Aorta (tissue), 5 donors: ENCODE results near the gene NPL. TPM values are rescaled to one million over a fixed set of nuclear protein-coding genes. Genes with fewer than 3 reads are reported as not detected.

Source experiments
- ATAC-seq: fragments of 200-7000 bp; cut with Tn5 transposase; one replicate; pipeline ENCODE4 v1.9.1; 2022; ENCODE audit warnings: moderate library complexity; ENCODE audit not compliant: low FRiP score
- DNase-seq, 2 donors: peaks; one replicate each; pipeline ENCODE4 v3.0.0-alpha.2; 2020
- H3K27ac ChIP-seq, 2 donors: one replicate each; pipeline ENCODE4 v1.5.1; 2013; ENCODE audit warnings: low read length in 2 of 2, mild to moderate bottlenecking in 2 of 2, moderate library complexity in 2 of 2, control low read depth in 1 of 2, inconsistent platforms in 1 of 2, low read depth in 1 of 2
- H3K27me3 ChIP-seq, 2 donors: one replicate each; pipeline ENCODE4 v1.6.1; 2013; ENCODE audit warnings: control low read depth in 1 of 2, low read length in 1 of 2, mild to moderate bottlenecking in 1 of 2, moderate library complexity in 1 of 2; ENCODE audit not compliant: insufficient read depth in 2 of 2, control insufficient read depth in 1 of 2
- H3K36me3 ChIP-seq, 2 donors: one replicate each; pipeline ENCODE4 v1.6.1; 2013; ENCODE audit warnings: control low read depth in 1 of 2, low read length in 1 of 2, mild to moderate bottlenecking in 1 of 2; ENCODE audit not compliant: insufficient read depth in 2 of 2, control insufficient read depth in 1 of 2
- H3K4me1 ChIP-seq, 2 donors: one replicate each; pipeline ENCODE4 v1.6.1; 2013; ENCODE audit warnings: low read length in 2 of 2, control low read depth in 1 of 2, mild to moderate bottlenecking in 1 of 2, moderate library complexity in 1 of 2; ENCODE audit not compliant: insufficient read depth in 2 of 2, control insufficient read depth in 1 of 2
- H3K4me3 ChIP-seq, 2 donors: one replicate each; pipeline ENCODE4 v1.5.1; 2013; ENCODE audit warnings: low read length in 2 of 2, control low read depth in 1 of 2, mild to moderate bottlenecking in 1 of 2
- H3K9me3 ChIP-seq: one replicate; pipeline ENCODE4 v1.6.1; 2013; ENCODE audit warnings: mild to moderate bottlenecking, low read length; ENCODE audit not compliant: control insufficient read depth
- WGBS, 2 donors: extraction: QIAGEN DNeasy Blood & Tissue Kit; methylation state at CpG; one replicate each; pipeline ENCODE4 v1.1.7; 2013; 5-methylcytosine and 5-hydroxymethylcytosine counted together
- intact Hi-C, 2 donors: fragments of 100-400 bp; cut with DNase I; formaldehyde crosslinking; loops; one replicate each; pipeline versions ENCODE4 v1.14.2 to v1.15.0; 2022
- long read RNA-seq, 2 donors: library from polyadenylated mRNA; unstranded; transcript quantifications; one replicate each; pipeline ENCODE4 v2.0.0, GENCODE V29; 2020 to 2021
- polyA plus RNA-seq, 2 donors: library from polyadenylated mRNA; stranded (reverse); fragments of 200-250 nt; gene quantifications; one replicate each; pipeline ENCODE4 v1.2.3, GENCODE V29; 2013
- total RNA-seq, 2 donors: library from RNA; stranded (reverse); fragmentation: NEBNext Ultra II Directional; extraction: Animal tissue kit (Norgen Biotek cat#: 25700); gene quantifications; one replicate each; pipeline ENCODE4 v1.2.1, GENCODE V29; 2021
- donor health status: healthy with polysubstance abuse.
- donor health status: Bipolar disorder and iron deficiency.
- donor health status: DM: no; HTN: no; CAD: no.
- donor health status: DM: no; HTN: no; CAD: no.
- donor health status: DM: yes; HTN: yes; CAD: no.

Gene NPL
- total RNA-seq (10 to 100 TPM; 16.1 to 36.6 TPM), polyA plus RNA-seq (10 to 100 TPM in 1 of 2 donors, 1 to 10 TPM in 1; 4.8 to 14.8 TPM)
- long read RNA-seq, donor 1, partial matches to known transcripts, result 3 of 57 reads
- long read RNA-seq, donor 1, other reads (novel, unspliced or antisense), result 52 of 57 reads
- long read RNA-seq, donor 2, partial matches to known transcripts, result 3 of 30 reads
- long read RNA-seq, donor 2, other reads (novel, unspliced or antisense), result 27 of 30 reads

- peak; percentile 97 for ATAC-seq
- no peaks in the 10 kb centered on the region for H3K27me3 ChIP-seq
- H3K4me1 ChIP-seq, result no peaks in the 10 kb centered on the region
- intact Hi-C loops, result loop anchor here (5.0 to 10.0 kb wide), 3 partner anchors 115 to 705 kb away; no protein-coding TSS in a partner anchor
- no peaks in the 10 kb centered on the region for H3K36me3 ChIP-seq
- peak within 1 kb of the TSS; percentile 49 to 59 for H3K4me3 ChIP-seq
- 1% methylated on average over 88 to 93 of the region's 93 CpGs for WGBS, 2 donors
- H3K9me3 ChIP-seq, result no peaks in the 10 kb centered on the region
- peak; percentile 92 to 95 for DNase-seq
- no peak within 1 kb of the TSS for H3K27ac ChIP-seq
Observed at GRCh38 chr1:182789138-182790076, at the start of gene NPL. TSS of gene NPL (plus strand) at chr1:182789773. CDS start at chr1:182794372, 4,599 bp downstream.

GRCh38 chr1:182740120-182740519 lies 49.5 kb upstream of the NPL start:
- no peaks in the 10 kb centered on the region for H3K4me1 ChIP-seq
- DNase-seq, result no peak
- intact Hi-C loops, result no loop called here
- peaks cover 4% of the 10 kb centered on the region for H3K9me3 ChIP-seq
- no peak overlapping the region for H3K27ac ChIP-seq
- no peaks in the 10 kb centered on the region for H3K36me3 ChIP-seq
- H3K4me3 ChIP-seq, result no peak overlapping the region
- ATAC-seq, result no peak
- H3K27me3 ChIP-seq, result no peaks in the 10 kb centered on the region
- 96% methylated on average over 1 of the region's 1 CpG for WGBS, 2 donors

DNA sequence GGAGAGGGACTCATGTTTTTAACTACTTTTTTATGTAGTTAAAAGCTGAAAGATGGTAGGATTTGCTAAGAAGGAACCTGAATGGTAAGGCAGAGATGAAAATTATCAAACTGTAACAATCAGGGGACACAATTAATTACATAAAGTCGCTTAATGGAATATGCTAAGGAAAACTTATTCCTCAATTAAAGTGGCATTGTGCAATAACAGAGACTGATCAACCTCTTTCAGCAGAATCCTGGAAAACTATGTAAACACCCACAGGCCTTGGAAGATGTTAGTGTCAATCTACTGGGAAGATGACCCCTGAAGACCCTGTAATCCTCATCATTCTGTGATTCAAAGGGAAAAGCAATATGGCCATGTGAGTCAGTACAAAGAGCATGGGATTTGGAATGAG lies 46.8 kb upstream of the NPL start:
- intact Hi-C loops, result no loop called here
- 99 to 100% methylated on average over 1 of the region's 1 CpG for WGBS, 2 donors

DNA sequence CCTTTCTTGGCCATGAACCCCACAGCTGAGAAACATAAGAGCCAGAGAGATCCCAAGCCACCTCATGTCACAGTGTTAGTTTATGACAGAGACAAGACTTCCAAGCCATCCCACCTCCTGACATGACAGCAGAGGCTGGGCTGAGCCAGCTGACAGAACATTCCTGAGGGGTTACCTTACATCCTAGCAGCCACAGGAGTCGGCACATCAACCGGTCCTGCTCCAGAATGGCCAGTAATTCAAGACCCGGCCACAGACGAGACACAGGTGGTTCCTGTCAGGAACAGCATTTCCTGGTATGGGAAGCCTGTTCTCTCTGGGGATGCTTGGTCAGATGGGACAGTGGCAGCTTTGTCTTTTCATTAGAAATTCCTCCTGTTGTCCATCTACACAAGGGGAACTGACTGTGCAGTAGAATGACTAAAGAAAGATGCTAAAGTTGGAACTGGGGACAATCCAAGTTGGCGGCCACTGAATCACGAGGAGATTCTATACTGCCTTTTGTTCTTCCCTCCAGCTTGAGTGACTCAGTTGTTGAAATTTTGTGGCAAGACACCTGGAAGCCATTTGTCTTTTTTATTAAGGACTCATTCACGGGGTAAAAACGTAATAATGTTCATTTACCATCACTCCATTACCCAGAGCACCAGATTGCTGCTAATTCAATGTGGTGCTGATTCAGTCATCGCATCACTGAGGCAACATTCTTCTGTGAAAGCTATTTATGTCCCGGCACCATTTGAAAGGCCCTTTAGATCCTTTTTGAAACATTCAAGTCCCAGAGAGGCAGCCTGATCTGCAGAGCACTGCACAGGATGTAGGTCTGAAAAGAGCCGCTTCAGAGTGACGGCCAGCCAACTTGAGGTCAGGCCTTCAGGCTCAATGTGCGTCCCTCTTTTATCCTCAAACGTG lies 37.2 kb upstream of the NPL start:
- no peak overlapping the region for H3K27ac ChIP-seq
- intact Hi-C loops, result no loop called here
- H3K36me3 ChIP-seq, result no peaks in the 10 kb centered on the region
- H3K4me3 ChIP-seq, result no peak overlapping the region
- H3K9me3 ChIP-seq, result no peaks in the 10 kb centered on the region
- peaks cover 0 to 3% of the 10 kb centered on the region in 2 donors for H3K27me3 ChIP-seq
- 77 to 78% methylated on average over 14 of the region's 14 CpGs for WGBS, 2 donors
- DNase-seq (no peak), ATAC-seq (no peak)
- no peaks in the 10 kb centered on the region for H3K4me1 ChIP-seq

More for the DNA sequence above, 46.8 kb upstream of the NPL start:
- H3K4me3 ChIP-seq, result no peak overlapping the region
- no peak overlapping the region for H3K27ac ChIP-seq
- H3K27me3 ChIP-seq, result peaks cover 0 to 3% of the 10 kb centered on the region in 2 donors
- H3K36me3 ChIP-seq, result no peaks in the 10 kb centered on the region
- no peaks in the 10 kb centered on the region for H3K4me1 ChIP-seq
- DNase-seq (no peak), ATAC-seq (no peak)
- no peaks in the 10 kb centered on the region for H3K9me3 ChIP-seq

- H3K27me3 ChIP-seq, result no peaks in the 10 kb centered on the region
- H3K4me1 ChIP-seq, result no peaks in the 10 kb centered on the region
- no peaks in the 10 kb centered on the region for H3K9me3 ChIP-seq
- no peaks in the 10 kb centered on the region for H3K36me3 ChIP-seq
- no peak overlapping the region for H3K27ac ChIP-seq
- 66 to 74% methylated on average over 7 of the region's 7 CpGs for WGBS, 2 donors
- no peak for DNase-seq
- intact Hi-C loops, result no loop called here
- H3K4me3 ChIP-seq, result no peak overlapping the region
- no peak for ATAC-seq
Observed at GRCh38 chr1:182754087-182754486, 35.5 kb upstream of the NPL start.

- no peak overlapping the region for H3K27ac ChIP-seq
- no peaks in the 10 kb centered on the region for H3K27me3 ChIP-seq
- H3K9me3 ChIP-seq, result no peaks in the 10 kb centered on the region
- DNase-seq, result no peak
- no peaks in the 10 kb centered on the region for H3K36me3 ChIP-seq
- WGBS, 2 donors, result 33 to 34% methylated on average over 4 of the region's 4 CpGs
- no peaks in the 10 kb centered on the region for H3K4me1 ChIP-seq
- ATAC-seq, result no peak
- intact Hi-C loops, result no loop called here
- no peak overlapping the region for H3K4me3 ChIP-seq
Observed at GRCh38 chr1:182754543-182755314, 34.8 kb upstream of the NPL start.

DNA sequence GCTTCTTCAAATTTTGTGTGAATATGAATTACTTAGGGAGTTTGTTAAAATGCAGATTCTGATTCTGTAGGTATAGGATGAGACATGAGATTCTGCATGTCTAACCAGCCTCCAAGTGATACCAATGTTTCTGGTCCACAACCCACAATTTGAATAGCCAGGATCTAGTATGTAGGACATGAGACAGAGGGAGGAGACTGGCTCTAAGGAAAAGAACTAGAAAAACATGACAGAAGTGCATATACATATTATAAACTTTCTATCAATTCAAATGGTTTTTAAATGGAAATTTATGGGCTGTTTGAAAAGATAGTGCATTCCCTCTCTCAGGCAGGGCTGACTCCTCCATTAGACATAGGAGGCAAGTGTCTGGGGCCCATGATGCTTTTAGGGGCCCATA lies 33.9 kb upstream of the NPL start:
- no peak overlapping the region for H3K4me3 ChIP-seq
- H3K27ac ChIP-seq, result no peak overlapping the region
- DNase-seq (no peak), ATAC-seq (no peak)
- H3K27me3 ChIP-seq, result no peaks in the 10 kb centered on the region
- intact Hi-C loops, result no loop called here
- no peaks in the 10 kb centered on the region for H3K9me3 ChIP-seq
- H3K36me3 ChIP-seq, result no peaks in the 10 kb centered on the region
- no peaks in the 10 kb centered on the region for H3K4me1 ChIP-seq

- Histone ChIP-seq H3K4me3 (no peak overlapping the region), H3K9me3 (no peaks in the 10 kb centered on the region), H3K36me3 (no peaks in the 10 kb centered on the region), H3K27me3 (no peaks in the 10 kb centered on the region), H3K27ac (no peak overlapping the region), H3K4me1 (no peaks in the 10 kb centered on the region)
- intact Hi-C loops, result no loop called here
- no peak for DNase-seq
- ATAC-seq, result no peak
Observed at GRCh38 chr1:182756423-182756822, 33.1 kb upstream of the NPL start.
